HCT116 (cell line): ENCODE data around the gene LAMC3.

ENCODE experiments used
- TF ChIP-seq, protein P1 (sequence below), 3 experiments: fragments of 200-600 bp in 1 of 3; sonication (generic) in 1 of 3; IDR thresholded peaks in 2 of 3; conservative IDR thresholded peaks in 1 of 3; 2 replicates each; pipeline ENCODE4 v1.5.1; 2012 to 2017; ENCODE audit warnings: low read depth in 2 of 3, low read length in 2 of 3, antibody characterized with exemption in 1 of 3, borderline replicate concordance in 1 of 3, control low read depth in 1 of 3, mild to moderate bottlenecking in 1 of 3, mixed read lengths in 1 of 3, mixed run types in 1 of 3, moderate library complexity in 1 of 3; ENCODE audit not compliant: insufficient read depth in 1 of 3
- TF ChIP-seq, protein P2 (sequence below): IDR thresholded peaks from 2 replicates; pipeline ENCODE4 v1.6.1; 2012

DNA sequence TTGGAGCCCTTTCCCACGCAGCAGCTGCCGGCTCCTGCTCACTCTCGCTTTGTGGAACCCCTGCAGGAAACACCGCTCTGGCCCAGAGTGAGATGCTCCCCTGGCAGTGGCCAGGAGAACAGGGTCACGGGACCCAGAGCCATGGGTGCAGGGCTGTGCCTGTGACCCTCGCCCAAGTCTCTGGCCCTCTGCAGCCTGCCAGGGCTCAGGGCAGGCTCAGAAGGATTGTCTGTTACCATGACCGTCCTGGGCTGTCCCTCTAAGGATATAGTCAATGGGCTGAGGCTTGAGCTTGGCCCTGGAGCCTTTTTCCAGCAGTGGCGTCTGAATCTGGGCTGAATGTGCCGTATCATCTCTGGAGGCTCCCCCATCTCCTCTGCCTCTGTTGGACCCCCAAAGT lies 58.7 kb downstream of the LAMC3 start:
- TF ChIP-seq, protein P1, sequence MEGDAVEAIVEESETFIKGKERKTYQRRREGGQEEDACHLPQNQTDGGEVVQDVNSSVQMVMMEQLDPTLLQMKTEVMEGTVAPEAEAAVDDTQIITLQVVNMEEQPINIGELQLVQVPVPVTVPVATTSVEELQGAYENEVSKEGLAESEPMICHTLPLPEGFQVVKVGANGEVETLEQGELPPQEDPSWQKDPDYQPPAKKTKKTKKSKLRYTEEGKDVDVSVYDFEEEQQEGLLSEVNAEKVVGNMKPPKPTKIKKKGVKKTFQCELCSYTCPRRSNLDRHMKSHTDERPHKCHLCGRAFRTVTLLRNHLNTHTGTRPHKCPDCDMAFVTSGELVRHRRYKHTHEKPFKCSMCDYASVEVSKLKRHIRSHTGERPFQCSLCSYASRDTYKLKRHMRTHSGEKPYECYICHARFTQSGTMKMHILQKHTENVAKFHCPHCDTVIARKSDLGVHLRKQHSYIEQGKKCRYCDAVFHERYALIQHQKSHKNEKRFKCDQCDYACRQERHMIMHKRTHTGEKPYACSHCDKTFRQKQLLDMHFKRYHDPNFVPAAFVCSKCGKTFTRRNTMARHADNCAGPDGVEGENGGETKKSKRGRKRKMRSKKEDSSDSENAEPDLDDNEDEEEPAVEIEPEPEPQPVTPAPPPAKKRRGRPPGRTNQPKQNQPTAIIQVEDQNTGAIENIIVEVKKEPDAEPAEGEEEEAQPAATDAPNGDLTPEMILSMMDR (IDR thresholded peaks at IDR 0.05 in 2 of 3, conservative IDR thresholded peaks at IDR 0.05 in 1 of 3; ENCODE audit: borderline replicate concordance in 1 of 3, insufficient read depth in 1 of 3, low read depth in 2 of 3, low read length in 2 of 3) = no peak
- TF ChIP-seq, protein P2, sequence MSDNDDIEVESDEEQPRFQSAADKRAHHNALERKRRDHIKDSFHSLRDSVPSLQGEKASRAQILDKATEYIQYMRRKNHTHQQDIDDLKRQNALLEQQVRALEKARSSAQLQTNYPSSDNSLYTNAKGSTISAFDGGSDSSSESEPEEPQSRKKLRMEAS = no peak
